K562 (cell line): ENCODE measurements around the gene TGFBR3L. TPM values are rescaled to one million over a fixed set of nuclear protein-coding genes. Genes with fewer than 3 reads are reported as not detected.

Experiments used
- ARID1B ChIP-seq: fragments of 450-650 bp; IDR thresholded peaks from 2 replicates; pipeline ENCODE4 v1.6.1; 2016; ENCODE audit warnings: antibody characterized with exemption, mild to moderate bottlenecking, inconsistent platforms
- DNMT1 ChIP-seq: fragments of 450-650 bp; IDR thresholded peaks from 2 replicates; pipeline ENCODE4 v1.6.1; 2016; ENCODE audit warnings: antibody characterized with exemption, mild to moderate bottlenecking
- GTF2B ChIP-seq: IDR thresholded peaks from 2 replicates; pipeline ENCODE4 v1.6.1; 2011; ENCODE audit not compliant: insufficient read length; ENCODE audit errors: extremely low read depth
- IFI16 ChIP-seq: fragments of 250-450 bp; sonication (Bioruptor Pico); IDR thresholded peaks from 2 replicates; pipeline ENCODE4 v2.1.2; 2022; ENCODE audit warnings: mild to moderate bottlenecking, inconsistent platforms
- KDM5B ChIP-seq: fragments of 200-600 bp; sonication (generic); IDR thresholded peaks from 2 replicates; pipeline ENCODE4 v1.6.1; 2012; ENCODE audit warnings: low read depth, mild to moderate bottlenecking, moderate library complexity, low read length, control low read depth, inconsistent platforms; ENCODE audit not compliant: insufficient replicate concordance
- LCOR ChIP-seq: sonication (generic); formaldehyde crosslinking; IDR thresholded peaks from 2 replicates; pipeline ENCODE4 v1.8.0; 2022; ENCODE audit warnings: mild to moderate bottlenecking, missing genetic modification reagents
- MAFF ChIP-seq: IDR thresholded peaks from 2 replicates; pipeline ENCODE4 v1.6.1; 2012; ENCODE audit warnings: low read length, improper control_type of control experiment
- NFIC ChIP-seq: fragments of 450-650 bp; IDR thresholded peaks from 2 replicates; pipeline ENCODE4 v1.6.1; 2017; ENCODE audit warnings: mild to moderate bottlenecking, inconsistent platforms
- NRF1 ChIP-seq, 2 experiments: fragments of 450-650 bp; IDR thresholded peaks in 1 of 2; conservative IDR thresholded peaks in 1 of 2; 2 replicates each; pipeline ENCODE4 v1.6.1; 2014; ENCODE audit warnings: mild to moderate bottlenecking in 2 of 2
- PHF21A ChIP-seq: fragments of 450-650 bp; IDR thresholded peaks from 2 replicates; pipeline ENCODE4 v1.6.1; 2017; ENCODE audit warnings: low read depth, borderline replicate concordance
- POLR2AphosphoS2 ChIP-seq: IDR thresholded peaks from 2 replicates; pipeline ENCODE4 v1.6.1; 2012; ENCODE audit warnings: low read length, improper control_type of control experiment
- PPARD ChIP-seq: fragments of 250-450 bp; sonication (Bioruptor Pico); IDR thresholded peaks from 2 replicates; pipeline ENCODE4 v1.8.0; 2022; ENCODE audit warnings: inconsistent platforms, mild to moderate bottlenecking, moderate library complexity
- RFX1 ChIP-seq: fragments of 450-650 bp; IDR thresholded peaks from 2 replicates; pipeline ENCODE4 v1.6.1; 2016; ENCODE audit warnings: mild to moderate bottlenecking, moderate library complexity
- TAF15 ChIP-seq: fragments of 200-400 bp; formaldehyde crosslinking; IDR thresholded peaks from 2 replicates; pipeline ENCODE4 v1.6.1; 2017; ENCODE audit warnings: mild to moderate bottlenecking, low read depth, low read length, moderate library complexity
- ZKSCAN3 ChIP-seq: fragments of 250-450 bp; sonication (Bioruptor Pico); IDR thresholded peaks from 2 replicates; pipeline ENCODE4 v1.4.0; 2020
- ZNF12 ChIP-seq: sonication (generic); formaldehyde crosslinking; IDR thresholded peaks from 2 replicates; pipeline ENCODE4 v1.4.0; 2020; ENCODE audit warnings: mild to moderate bottlenecking, missing genetic modification reagents
- polyA plus RNA-seq, 8 experiments: library from polyadenylated mRNA; depleted of rRNA in 4 of 8; stranded (reverse) in 5 of 8; unstranded in 3 of 8; fragments of >200 nt; fragmentation: Nextera tagmentation in 2 of 8; fragmentation: Illumina TruSeq in 1 of 8; extraction: Ambion mirVana in 2 of 8; extraction: Trizol in 1 of 8; gene quantifications; 2 replicates each; pipeline versions ENCODE4 v1.2.1 to v1.2.3, GENCODE V29; 2011 to 2014; ENCODE audit warnings: inconsistent platforms in 1 of 8, missing spikeins in 1 of 8
- total RNA-seq, 7 experiments: library from RNA; depleted of rRNA in 6 of 7; stranded (reverse); fragments of >200 nt in 6 of 7; fragmentation: Illumina TruSeq in 2 of 7; extraction: Trizol in 2 of 7; gene quantifications; 2 replicates each; pipeline versions ENCODE4 v1.2.1 to v1.2.3, GENCODE V29; 2011 to 2021; ENCODE audit warnings: low replicate concordance in 1 of 7
- TF ChIP-seq, protein P1 (sequence below): sonication (generic); formaldehyde crosslinking; IDR thresholded peaks from 2 replicates; pipeline ENCODE4 v1.8.0; 2022; ENCODE audit warnings: mild to moderate bottlenecking, missing genetic modification reagents
- TF ChIP-seq, protein P2 (sequence below): fragments of 450-650 bp; formaldehyde crosslinking; conservative IDR thresholded peaks from 2 replicates; pipeline ENCODE4 v1.4.0; 2022; ENCODE audit warnings: mild to moderate bottlenecking, missing genetic modification characterization
- TF ChIP-seq, protein P3 (sequence below), 2 experiments: IDR thresholded peaks in 1 of 2; conservative IDR thresholded peaks in 1 of 2; 2 replicates each; pipeline ENCODE4 v1.6.1; 2016; ENCODE audit warnings: low read depth in 2 of 2, mild to moderate bottlenecking in 1 of 2, missing compliant biosample characterization in 1 of 2, missing genetic modification characterization in 1 of 2, moderate library complexity in 1 of 2

The TGFBR3L gene
- total and polyA plus RNA-seq, 9 of the 15 experiments (the other 6 are each of a cell fraction or from before 2014, with no cell fraction given): not detected

DNA sequence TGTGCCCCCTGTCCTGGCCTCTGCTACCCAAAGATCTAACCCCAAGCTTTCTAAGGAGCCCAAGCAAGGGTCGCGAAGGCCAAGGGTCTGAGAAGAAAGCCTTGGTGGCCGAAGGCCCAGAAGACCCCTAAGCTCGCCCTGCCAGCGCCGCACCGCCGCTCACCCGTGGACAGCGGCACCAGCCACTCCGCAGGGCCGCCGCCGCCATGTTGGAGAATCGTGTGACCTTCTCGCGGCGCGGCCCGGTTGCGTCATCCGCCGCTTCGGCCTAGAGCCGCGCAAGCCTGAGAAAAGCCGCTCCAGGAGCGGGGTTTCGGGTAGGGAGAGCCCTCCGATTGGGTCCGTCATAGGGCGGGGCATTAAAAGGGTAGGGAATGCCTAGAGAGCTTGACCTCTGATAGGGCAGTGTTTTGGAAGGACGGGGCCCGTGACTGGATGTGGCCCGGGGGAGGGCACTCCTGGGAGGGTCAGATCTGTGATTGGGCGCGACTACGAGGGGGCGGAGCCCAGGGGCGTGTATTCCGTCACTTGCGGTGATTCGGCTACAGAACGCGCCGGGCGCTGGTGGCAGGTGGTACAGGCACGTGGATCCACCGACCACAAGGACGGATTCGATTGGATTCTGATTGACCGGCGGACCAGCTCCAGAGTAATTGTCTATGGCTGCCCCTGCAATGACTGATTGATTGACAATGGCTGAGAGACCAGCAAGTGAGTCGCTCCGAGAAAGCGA, 29.0 kb downstream of the TGFBR3L start, which contains the start of gene TIMM44 (continued):
- TF ChIP-seq GTF2B (no peak), MAFF (no peak), KDM5B (peak; percentile 96), PPARD (no peak), NRF1 (conservative IDR thresholded peaks at IDR 0.05 in 1 of 2, IDR thresholded peaks at IDR 0.05 in 1 of 2) (peak; percentile 91 to 92), POLR2AphosphoS2 (peak; percentile 92), NFIC (peak; percentile 49), ARID1B (no peak; the same call in 1 of the 2 replicates), ZNF12 (CRISPR knock-in tag) (0 out of 2 replicates have a peak, but pooled peaks have one; percentile 62), DNMT1 (no peak), TAF15 (no peak), ZKSCAN3 (CRISPR knock-in tag) (no peak), LCOR (CRISPR knock-in tag) (peak; percentile 91), PHF21A (no peak), IFI16 (no peak), RFX1 (no peak)
- TF ChIP-seq, protein P1, sequence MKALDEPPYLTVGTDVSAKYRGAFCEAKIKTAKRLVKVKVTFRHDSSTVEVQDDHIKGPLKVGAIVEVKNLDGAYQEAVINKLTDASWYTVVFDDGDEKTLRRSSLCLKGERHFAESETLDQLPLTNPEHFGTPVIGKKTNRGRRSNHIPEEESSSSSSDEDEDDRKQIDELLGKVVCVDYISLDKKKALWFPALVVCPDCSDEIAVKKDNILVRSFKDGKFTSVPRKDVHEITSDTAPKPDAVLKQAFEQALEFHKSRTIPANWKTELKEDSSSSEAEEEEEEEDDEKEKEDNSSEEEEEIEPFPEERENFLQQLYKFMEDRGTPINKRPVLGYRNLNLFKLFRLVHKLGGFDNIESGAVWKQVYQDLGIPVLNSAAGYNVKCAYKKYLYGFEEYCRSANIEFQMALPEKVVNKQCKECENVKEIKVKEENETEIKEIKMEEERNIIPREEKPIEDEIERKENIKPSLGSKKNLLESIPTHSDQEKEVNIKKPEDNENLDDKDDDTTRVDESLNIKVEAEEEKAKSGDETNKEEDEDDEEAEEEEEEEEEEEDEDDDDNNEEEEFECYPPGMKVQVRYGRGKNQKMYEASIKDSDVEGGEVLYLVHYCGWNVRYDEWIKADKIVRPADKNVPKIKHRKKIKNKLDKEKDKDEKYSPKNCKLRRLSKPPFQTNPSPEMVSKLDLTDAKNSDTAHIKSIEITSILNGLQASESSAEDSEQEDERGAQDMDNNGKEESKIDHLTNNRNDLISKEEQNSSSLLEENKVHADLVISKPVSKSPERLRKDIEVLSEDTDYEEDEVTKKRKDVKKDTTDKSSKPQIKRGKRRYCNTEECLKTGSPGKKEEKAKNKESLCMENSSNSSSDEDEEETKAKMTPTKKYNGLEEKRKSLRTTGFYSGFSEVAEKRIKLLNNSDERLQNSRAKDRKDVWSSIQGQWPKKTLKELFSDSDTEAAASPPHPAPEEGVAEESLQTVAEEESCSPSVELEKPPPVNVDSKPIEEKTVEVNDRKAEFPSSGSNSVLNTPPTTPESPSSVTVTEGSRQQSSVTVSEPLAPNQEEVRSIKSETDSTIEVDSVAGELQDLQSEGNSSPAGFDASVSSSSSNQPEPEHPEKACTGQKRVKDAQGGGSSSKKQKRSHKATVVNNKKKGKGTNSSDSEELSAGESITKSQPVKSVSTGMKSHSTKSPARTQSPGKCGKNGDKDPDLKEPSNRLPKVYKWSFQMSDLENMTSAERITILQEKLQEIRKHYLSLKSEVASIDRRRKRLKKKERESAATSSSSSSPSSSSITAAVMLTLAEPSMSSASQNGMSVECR (CRISPR knock-in tag): peak; percentile 94
- TF ChIP-seq, protein P2, sequence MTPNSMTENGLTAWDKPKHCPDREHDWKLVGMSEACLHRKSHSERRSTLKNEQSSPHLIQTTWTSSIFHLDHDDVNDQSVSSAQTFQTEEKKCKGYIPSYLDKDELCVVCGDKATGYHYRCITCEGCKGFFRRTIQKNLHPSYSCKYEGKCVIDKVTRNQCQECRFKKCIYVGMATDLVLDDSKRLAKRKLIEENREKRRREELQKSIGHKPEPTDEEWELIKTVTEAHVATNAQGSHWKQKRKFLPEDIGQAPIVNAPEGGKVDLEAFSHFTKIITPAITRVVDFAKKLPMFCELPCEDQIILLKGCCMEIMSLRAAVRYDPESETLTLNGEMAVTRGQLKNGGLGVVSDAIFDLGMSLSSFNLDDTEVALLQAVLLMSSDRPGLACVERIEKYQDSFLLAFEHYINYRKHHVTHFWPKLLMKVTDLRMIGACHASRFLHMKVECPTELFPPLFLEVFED (CRISPR knock-in tag): 0 out of 2 replicates have a peak, but pooled peaks have one; percentile 32
- TF ChIP-seq, protein P3, sequence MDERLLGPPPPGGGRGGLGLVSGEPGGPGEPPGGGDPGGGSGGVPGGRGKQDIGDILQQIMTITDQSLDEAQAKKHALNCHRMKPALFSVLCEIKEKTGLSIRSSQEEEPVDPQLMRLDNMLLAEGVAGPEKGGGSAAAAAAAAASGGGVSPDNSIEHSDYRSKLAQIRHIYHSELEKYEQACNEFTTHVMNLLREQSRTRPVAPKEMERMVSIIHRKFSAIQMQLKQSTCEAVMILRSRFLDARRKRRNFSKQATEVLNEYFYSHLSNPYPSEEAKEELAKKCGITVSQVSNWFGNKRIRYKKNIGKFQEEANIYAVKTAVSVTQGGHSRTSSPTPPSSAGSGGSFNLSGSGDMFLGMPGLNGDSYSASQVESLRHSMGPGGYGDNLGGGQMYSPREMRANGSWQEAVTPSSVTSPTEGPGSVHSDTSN (CRISPR knock-in tag; IDR thresholded peaks at IDR 0.05; ENCODE audit: low read depth): no peak
- TF ChIP-seq, protein P3 (tag; conservative IDR thresholded peaks at IDR 0.05; ENCODE audit: low read depth): peak; percentile 71
